Measurements from ENCODE around the gene CMSS1.

Gene CMSS1

DNA sequence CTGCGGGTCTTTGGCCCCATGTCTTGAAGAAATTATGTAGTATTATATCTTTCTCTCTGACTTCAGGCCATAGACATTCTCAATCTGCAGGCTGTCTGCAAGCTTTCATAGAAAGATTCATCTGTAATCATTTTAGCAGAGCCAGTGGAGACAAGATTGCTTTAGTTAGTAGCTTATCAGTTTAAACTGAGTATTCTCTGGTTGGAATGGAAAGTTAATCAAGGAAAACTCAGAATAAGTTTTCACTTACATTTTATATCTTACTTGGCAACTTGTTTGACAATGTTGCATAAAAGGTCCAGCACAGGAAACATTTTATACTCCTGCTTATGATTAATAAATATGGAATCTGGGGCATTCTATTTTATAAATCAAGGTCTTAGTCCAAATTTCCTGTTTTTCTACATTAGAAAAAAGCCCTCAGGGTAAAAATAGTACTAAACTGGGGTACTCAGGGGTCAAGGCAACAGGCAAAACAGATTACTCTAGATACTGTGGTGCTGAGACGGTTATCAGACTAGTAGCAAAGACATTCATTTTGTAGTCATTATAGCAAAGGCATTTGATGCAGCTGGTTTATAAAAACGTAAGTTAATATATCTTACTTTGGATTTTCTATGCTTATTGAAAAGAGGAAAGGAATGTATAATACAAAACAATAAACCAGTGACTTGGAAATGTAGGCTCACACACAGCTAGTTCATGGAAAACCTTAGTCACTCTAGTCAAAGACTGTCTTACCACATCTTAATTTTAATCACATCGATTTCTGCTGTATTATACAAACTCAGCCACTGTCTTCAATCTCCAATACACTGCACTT is 341.9 kb downstream of the CMSS1 start:
- DNase-seq, result no peak

DNA sequence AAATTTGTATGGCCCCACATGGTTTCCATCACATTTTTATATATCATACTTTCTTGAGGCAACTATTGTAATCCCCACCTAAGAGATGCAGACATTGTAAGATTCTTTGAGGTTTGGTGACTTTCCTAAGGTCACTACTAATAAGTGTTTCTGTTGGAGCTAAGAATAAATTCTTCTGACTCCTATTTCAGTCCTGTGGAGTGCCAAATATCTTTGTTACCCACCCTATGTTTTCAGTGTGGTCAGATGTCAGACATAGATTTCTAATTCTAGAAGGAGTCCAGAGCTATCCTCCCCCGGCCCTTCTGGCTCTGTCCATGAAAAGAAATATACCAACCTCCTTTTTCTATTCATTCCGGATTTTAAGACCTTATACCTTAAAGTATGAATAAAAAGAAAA is 342.9 kb downstream of the CMSS1 start:
- no peak for DNase-seq

DNA sequence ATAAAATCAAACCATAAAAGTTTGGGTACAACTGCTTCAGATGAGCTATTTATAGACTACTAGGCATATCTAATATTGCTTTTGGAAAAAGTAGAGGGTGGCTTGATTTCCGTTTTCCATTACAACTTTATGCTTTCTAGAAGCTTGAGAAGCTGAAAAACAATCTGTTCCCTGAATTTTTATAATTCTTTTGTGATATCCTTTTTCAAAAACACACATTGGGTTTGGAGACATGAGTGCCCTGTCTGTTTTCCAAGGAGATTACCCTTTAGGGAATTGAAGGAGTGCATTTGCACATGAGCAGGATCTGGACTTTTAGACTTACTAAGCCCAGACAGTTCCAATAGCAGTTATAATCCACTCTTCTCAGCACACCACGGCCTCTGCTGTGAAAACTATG is 346.1 kb downstream of the CMSS1 start:
- no peak for DNase-seq

DNA sequence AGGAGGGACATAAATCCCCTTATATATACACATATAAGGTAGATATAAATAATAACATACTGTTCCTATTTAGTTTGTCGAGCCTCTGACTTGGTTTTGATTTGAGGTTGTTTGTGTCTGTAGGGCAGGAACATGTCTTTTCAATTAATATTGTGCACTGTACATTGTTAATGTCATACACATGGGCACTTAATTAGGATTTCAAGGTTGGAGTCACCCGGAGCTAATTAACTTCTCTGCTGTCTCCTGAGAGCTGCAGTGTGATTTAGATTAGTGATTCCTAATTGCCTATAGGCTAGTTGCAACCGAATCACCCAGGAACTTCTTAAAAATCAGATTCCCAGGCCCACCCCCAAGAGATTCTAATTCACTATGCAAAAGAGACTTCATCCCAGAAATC is 347.1 kb downstream of the CMSS1 start:
- DNase-seq, result no peak

DNA sequence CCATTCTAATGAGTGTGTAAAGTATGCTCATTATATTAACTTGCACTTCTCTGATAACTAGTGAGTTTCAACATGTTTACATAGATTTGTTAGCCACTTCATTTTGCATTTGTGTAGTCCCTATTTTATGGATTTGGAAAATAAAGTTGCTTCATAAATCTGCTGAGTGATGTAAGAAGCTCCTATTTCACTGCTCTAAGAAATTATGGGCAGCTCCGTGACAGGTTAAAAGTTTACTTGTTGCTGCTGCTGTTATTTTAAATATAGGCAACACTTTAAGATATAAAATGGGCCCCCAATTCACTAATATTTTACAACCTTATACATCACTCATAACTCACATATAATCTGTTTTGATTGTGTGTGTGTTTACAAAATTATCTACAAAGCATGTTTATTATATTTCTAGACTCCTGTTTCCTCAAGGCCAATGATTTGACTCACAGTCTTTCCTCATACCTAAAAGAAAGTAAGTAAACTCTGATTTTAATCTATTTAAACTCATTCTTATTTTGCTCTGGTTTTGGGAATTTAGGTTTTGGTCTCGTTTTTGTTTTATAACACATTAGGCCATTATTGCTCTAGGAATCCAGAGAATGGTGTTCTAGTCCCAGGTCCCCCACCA is 348.4 kb downstream of the CMSS1 start:
- DNase-seq, result no peak

DNA sequence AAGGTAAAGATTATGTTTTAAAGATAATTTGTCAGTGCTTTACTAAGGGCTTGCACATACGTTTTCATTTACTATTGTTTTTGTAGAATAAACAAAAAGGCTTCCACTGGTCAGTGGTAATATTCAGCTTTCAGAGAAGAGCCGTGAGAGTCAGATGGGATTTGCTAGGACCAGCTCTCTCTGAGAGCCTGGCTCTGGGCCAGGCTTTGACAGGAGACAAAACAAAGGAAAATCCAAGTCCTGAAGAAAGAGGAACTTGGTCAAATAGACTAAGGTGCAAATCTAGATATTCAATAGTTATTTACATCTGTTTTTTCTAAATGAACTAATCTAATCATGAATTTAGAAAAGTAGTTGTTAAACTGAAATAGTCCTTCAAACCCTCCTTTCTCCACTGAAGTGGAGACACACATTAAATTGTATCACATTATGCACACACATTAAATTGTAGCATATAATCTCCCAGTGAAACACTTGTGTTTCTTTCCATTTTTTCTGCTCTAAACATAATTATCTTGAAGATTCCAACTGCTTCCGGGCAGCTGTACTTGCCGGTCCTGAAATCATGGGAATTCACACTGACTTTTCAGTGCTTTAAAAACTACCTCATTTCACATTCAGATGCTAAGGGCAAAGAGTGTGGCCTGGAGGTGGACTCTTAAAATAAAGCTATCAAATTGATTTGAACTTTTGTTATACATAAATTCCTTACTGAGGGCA is 351.7 kb downstream of the CMSS1 start:
- DNase-seq, result no peak

DNA sequence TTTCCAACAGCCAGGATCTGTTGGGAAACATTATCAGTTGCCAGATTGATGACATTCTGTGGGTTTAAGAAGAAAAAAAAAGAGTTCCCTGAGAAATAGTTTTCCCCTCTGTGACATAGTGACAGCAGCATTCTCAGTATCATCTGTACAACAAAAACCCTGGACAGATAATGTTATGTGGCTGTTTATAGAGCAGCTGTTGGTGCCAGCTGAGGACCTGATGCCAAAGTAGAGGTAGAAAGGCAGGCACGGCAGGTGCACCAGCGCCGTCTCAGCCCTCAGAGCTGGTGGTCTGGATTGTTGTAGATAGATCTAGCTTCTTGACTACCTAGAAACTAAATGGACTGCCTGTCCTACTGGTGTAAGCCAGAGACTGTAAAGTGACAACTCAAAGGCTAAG is 352.8 kb downstream of the CMSS1 start:
- DNase-seq, result no peak

DNA sequence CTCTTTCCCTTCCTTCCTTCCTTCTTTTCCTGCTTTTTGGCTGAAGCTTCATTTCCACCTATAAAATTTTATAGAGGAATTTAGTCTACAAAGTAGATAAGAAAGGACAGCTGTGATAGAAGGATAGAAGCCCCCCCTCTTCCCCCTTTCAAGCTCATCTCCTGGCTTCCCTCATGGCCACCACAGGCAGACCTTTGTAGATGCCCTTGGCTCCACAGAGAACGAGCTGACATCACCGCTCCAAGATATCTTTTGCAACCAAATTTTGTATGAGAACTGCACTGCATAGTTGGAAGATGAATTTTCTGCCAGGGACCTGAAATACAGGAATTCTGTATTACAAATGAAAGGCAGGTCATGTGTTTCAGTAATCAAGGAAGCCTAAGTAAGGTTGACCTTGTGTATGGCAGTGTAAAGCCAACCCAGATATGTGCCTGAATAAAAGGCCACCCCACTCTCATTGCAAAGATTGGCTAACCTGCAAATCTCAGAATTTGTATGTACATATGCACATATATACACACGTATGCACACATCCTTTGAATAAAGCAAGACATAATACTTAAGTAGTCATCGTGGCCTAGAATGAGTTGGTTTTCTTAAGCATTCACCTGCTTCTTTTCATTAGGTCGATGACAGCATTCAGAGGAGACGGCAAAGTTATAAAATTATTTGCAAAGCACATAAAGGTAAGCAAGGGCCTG is 353.7 kb downstream of the CMSS1 start:
- no peak for DNase-seq

DNA sequence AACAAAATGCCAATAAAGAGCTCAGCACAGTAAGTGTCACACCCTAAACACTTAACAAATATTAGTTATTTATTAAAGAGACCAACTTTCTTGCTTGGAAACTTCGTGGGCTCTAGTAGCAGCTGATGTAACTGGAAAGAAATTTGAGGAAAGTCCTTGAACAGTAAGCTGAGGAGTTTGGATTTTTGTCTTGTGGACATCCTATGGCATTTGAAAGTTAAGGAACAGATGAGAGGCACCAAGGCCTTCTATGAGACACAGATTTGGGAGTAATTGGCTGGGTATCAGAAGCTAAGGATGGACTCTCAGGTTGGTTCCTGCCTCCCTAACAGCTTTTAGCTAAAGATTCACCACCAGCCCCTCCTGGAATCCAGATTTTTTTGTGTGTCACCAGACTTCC is 356.3 kb downstream of the CMSS1 start:
- DNase-seq, result no peak

DNA sequence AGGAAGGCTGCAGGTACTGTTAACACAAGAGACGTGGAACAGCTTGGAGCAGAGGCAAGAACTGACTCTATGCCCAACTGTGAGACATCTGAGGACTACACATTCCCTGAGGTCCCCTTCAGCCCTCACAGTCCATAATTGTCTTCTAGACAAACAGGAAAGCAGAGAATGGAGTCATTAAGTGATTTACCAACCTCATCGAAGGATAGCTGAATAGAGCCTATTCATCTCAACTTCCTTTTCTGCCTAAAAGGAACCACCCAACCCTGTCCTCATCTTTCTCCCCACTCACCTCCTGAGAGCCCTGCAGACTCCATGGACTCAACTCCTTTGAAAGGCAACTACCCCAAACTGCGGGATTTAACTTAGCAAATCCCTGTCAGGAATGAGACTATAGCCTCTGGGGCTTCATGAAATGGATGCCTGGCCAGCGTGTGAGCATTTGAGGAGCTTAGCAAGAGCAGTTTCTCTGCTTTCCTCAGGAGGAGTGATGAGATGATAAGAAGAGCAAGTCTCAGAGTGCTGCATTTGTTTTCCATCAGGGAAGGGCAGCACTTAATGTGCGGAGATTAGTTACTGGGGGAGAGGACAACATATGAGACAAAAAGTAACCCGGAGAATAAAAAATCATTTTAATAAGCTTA is 358.1 kb downstream of the CMSS1 start:
- no peak for DNase-seq

DNA sequence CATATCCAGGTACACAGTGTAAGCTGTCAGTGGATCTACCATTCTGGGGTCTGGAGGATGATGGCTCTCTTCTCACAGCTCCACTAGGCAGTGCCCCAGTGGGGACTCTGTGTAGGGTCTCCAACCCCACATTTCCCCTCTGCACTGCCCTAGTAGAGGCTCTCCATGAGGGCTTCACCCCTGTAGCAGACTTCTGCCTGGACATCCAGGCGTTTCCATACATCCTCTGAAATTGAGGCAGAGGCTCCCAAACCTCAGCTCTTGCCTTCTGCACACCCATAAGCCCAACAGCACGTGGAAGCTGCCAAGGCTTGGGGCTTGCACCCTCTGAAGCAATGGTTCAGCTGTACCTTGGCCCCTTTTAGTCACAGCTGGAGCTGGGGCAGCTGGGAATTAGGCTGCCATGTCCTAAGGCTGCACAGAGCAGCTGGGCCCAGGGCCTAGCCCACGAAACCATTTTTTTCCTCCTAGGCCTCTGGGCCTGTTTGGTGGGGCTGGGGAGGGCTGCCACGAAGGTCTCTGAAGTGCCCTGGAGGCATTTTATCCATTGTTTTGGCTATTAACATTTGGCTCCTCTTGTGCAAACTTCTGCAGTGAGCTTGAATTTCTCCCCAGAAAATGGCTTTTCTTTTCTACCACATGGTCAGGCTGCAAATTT is 362.2 kb downstream of the CMSS1 start:
- DNase-seq, result no peak

DNA sequence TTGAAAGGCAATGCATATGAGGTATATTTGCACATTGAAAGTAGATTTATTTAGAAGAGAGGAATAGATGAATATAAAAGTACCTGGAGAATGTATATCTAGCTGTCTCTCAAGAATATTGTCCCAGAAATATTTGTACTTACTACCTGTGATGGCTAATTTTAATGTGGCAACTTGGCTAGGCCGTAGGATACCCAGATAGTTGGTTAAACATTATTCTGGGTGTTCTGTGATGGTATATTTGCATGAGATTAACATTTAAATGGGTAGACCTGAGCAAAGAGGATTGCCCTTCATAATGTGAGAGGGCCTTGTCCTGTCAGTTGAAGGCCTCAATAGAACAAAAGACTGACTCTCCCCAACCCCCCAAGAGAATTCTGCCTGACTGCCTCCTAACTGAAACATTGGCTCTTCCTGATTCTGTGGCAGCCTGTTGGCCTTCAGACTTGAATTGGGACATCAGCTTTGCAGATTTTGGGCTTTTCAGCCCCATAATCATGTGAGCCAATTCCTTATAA is 366.0 kb downstream of the CMSS1 start:
- DNase-seq, result no peak

DNA sequence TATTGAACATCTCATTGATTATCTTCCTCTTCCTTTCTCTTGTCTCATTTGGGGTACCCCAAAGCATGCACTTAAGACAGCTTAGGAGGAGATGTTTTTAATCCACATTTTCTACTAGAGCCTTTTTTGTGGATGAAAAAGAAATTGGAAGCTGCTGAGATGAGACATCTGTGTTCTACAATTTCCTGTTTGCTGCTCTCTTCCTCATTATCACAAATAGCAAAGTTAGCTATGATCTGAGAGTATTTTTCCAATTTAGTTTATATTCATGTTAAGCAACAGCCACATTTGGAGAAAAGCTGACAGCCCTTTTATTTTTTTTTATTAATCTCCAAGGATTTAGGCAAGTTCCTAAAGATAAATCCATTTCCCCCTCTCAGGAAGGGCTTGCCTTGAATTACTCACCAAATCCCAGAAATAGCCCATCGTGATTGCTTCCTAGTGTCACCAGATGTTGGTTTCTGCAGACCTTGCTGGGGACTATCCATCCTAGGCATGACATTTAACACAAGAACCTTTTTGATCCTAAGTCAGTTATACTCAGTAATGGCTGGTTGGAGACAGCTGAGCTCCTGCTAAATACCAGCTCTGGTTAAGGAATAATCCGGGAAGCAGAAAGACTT is 367.4 kb downstream of the CMSS1 start:
- peak; percentile 1 for DNase-seq

DNA sequence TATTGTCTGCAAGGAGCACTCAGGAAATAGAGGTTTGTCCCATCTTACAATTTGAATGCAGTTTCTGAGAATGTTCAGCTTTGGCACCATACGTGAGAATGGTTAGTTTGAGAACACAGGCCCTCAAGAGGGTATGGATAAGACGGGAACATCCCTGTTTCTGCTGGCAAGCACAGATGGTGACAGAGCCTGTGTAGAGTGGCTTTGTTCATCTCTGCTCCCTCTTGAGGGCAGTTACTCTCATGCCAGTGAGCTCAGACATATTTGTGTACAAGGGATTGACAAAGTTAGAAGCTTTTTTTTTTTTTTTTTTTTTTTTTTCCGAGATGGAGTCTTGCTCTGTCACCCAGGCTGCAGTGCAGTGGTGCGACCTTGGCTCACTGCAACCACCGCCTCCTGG is 368.2 kb downstream of the CMSS1 start:
- DNase-seq, result no peak

DNA sequence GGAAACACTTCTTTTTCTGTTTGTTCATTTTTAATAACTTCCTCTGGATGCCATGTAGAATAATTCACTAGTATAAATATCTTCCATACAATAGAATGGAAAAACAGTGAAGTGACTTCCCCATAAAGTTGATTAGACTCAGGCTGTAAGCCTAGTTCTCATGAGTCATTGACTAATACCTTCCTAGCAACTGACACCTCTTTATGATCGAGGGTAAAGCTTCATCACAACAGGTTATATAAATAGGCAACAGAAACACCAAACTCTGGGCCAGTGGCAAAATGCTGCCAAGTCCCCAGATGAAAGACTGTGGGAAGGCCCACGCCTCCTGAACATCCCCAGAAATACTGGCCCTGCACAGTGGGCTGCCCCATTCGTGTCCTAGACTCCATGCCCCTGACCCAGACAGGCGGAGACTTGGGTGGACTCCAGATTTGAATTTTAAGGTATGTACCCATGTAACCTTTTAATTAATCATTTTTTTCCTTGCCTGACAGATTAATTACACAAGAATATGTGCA is 371.8 kb downstream of the CMSS1 start:
- DNase-seq, result no peak

DNA sequence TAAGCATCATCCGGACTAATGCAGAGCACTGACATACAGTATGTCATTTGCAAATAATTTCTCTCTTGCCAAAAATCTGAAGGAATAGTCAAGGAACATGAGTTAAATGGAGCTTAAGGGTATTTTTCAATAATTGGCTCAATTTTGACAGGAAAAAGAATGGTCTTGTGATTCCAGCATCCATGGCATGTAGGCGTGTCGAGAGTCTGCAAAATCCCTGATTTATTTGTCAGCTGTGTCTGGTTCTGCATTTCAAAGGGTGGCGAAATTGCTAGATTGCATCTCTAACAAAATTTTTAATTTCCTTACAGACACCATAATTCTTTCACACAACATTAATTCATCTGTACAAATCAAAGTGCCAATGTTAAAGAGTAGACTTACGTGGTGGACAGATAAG is 377.7 kb downstream of the CMSS1 start:
- DNase-seq, result no peak

DNA sequence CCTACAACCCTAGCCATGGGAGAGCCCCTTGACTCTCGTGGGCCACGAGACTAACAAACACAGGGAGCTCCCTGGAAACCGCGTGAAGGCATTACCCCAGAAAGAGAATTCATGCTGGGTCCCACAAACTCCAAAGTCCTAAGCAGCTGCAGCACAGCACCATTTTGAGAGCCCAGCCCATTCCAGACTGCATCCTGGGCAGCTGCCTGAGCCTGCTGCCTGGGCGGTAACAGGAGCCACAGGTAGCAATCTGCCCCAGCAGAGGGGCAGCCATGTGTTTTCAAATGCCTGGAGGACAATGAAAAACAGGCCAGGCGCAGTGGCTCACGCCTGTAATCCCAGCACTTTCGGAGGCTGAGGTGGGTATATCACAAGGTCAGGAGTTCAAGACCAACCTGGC is 380.2 kb downstream of the CMSS1 start:
- DNase-seq, result no peak

DNA sequence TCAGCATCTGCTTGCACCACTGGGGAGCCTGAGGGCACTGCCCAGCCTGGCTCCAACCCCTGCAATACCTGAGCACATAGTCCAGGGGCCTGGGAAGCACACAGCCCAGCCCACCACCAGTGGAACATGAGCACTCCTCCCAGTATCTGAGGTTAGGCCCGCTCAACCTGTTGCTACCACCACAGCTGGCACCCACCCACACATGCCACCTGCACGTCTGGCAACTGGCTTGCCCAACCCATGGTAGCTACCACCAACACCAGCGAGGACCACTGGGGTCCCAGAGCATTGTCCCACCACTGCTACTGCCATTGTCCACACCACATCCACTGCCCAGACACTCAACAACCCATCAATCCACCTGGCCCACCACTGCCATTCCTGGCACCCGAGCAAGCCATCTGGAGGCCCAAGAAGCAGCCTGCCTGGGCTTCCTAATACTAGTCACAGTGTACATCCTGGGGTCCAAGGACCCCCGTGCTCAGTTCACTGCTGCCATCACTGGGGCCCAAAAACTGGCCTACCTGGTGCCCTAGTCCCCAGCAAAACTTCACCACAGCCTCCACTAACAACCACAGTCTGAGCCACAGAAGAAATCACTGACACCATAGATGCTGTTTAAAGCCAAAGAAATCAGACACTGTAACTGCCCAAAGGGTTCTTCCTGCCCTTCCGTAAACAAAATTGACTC is 381.1 kb downstream of the CMSS1 start:
- DNase-seq, result no peak

DNA sequence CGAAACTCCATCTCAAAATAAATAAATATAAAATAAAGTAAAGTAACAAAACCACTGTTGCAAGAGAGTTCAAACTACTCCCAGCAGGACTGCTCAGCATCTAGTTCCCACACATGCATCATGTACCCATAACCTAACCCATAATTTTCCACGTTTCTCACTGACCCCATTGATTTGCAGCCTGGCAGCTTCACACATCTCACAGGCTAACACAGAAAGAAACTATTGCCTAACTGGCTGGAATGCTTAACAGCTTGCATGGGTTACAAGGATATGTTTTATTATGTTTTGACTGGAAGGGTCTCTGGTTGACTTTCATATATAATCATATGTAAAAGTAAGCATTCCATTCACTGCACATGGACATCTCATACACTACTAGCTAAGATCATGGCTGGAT is 387.5 kb downstream of the CMSS1 start:
- no peak for DNase-seq

DNA sequence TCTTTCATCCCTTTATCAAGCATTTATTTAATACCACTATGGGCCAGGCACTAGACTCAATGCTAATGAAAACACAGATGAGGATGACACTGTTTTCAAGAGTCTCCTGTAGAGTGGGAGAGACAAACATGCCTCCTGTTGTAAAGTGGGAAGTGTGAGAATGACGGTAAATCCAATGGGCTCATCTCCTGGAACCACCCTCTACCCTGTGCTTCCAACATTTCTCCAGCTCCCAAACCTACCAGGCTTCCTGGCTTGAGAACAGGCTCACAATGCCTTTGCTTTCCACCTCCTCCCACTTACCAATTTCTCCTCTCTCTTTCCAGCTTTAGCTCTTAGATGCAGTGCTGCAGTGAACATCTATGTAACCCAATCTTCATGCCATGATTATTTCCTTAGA is 389.0 kb downstream of the CMSS1 start:
- DNase-seq, result no peak

DNA sequence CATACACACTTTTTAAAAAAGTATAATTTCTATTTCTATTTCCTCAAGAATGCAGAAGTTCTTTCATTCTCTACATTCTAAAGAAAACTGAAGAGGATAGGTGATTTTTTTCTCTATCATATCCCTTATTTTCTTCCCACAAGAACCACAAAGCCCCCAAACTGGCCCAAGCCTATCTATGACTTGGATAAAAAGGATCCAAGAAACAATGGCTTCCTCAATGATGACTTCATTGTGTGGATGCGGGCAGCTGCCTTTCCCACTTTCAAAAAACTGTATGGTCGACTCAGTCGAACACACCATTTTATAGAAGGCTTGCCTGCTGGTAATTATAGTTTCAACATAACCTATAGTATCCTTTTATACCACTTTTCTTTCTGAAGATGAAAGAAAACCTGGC is 390.2 kb downstream of the CMSS1 start:
- no peak for DNase-seq

All from inflammatory macrophage treated with lipopolysaccharide for 4 hours (primary cell).